K562 (cell line): ENCODE data around the gene PRR15L. TPM values are rescaled to one million over a fixed set of nuclear protein-coding genes. Genes with fewer than 3 reads are reported as not detected.
A peak's percentile ranks its signal among the peaks of the same experiment; 100 is the strongest.

Experiments used
- IRF9 ChIP-seq: fragments of 450-650 bp; IDR thresholded peaks from 2 replicates; pipeline ENCODE4 v1.6.1; 2016; ENCODE audit warnings: missing biosample characterization, missing genetic modification characterization
- REST ChIP-seq, 2 experiments: fragments of 450-650 bp; formaldehyde crosslinking in 1 of 2; IDR thresholded peaks; 2 replicates each; pipeline versions ENCODE4 v1.4.0 to v1.6.1; 2014 to 2020; ENCODE audit warnings: mild to moderate bottlenecking in 2 of 2, borderline replicate concordance in 1 of 2, low read depth in 1 of 2
- TBL1XR1 ChIP-seq, 2 experiments: IDR thresholded peaks; 2 replicates each; pipeline ENCODE4 v1.6.1; 2012; ENCODE audit warnings: improper control_type of control experiment in 2 of 2, low read length in 2 of 2, mild to moderate bottlenecking in 1 of 2
- TFAP4 ChIP-seq: sonication (generic); formaldehyde crosslinking; IDR thresholded peaks from 2 replicates; pipeline ENCODE4 v1.8.0; 2022; ENCODE audit warnings: missing genetic modification reagents, mild to moderate bottlenecking, moderate library complexity, borderline replicate concordance
- TRIM28 ChIP-seq: fragments of 450-650 bp; IDR thresholded peaks from 2 replicates; pipeline ENCODE4 v1.6.1; 2017
- ZFP36 ChIP-seq: fragments of 150-350 bp; IDR thresholded peaks from 2 replicates; pipeline ENCODE4 v1.6.1; 2018; ENCODE audit warnings: low read length, low read depth; ENCODE audit not compliant: partially characterized antibody
- ZNF76 ChIP-seq: fragments of 250-450 bp; sonication (Bioruptor Pico); IDR thresholded peaks from 2 replicates; pipeline ENCODE4 v1.4.0; 2020; ENCODE audit warnings: mild to moderate bottlenecking, moderate library complexity, borderline replicate concordance
- polyA plus RNA-seq, 8 experiments: library from polyadenylated mRNA; depleted of rRNA in 4 of 8; stranded (reverse) in 5 of 8; unstranded in 3 of 8; fragments of >200 nt; fragmentation: Nextera tagmentation in 2 of 8; fragmentation: Illumina TruSeq in 1 of 8; extraction: Ambion mirVana in 2 of 8; extraction: Trizol in 1 of 8; gene quantifications; 2 replicates each; pipeline versions ENCODE4 v1.2.1 to v1.2.3, GENCODE V29; 2011 to 2014; ENCODE audit warnings: inconsistent platforms in 1 of 8, missing spikeins in 1 of 8
- total RNA-seq, 7 experiments: library from RNA; depleted of rRNA in 6 of 7; stranded (reverse); fragments of >200 nt in 6 of 7; fragmentation: Illumina TruSeq in 2 of 7; extraction: Trizol in 2 of 7; gene quantifications; 2 replicates each; pipeline versions ENCODE4 v1.2.1 to v1.2.3, GENCODE V29; 2011 to 2021; ENCODE audit warnings: low replicate concordance in 1 of 7
- TF ChIP-seq, protein P1 (sequence below): fragments of 250-450 bp; sonication (Bioruptor Pico); IDR thresholded peaks from 2 replicates; pipeline ENCODE4 v1.9.0; 2021; ENCODE audit warnings: mild to moderate bottlenecking, inconsistent platforms
- TF ChIP-seq, protein P2 (sequence below): fragments of 450-650 bp; IDR thresholded peaks from 2 replicates; pipeline ENCODE4 v1.6.1; 2017; ENCODE audit warnings: antibody characterized with exemption, mild to moderate bottlenecking

Gene PRR15L
- total and polyA plus RNA-seq, 9 of the 15 experiments (the other 6 are each of a cell fraction or from before 2014, with no cell fraction given) = 0.03 TPM; not detected in 8

DNA sequence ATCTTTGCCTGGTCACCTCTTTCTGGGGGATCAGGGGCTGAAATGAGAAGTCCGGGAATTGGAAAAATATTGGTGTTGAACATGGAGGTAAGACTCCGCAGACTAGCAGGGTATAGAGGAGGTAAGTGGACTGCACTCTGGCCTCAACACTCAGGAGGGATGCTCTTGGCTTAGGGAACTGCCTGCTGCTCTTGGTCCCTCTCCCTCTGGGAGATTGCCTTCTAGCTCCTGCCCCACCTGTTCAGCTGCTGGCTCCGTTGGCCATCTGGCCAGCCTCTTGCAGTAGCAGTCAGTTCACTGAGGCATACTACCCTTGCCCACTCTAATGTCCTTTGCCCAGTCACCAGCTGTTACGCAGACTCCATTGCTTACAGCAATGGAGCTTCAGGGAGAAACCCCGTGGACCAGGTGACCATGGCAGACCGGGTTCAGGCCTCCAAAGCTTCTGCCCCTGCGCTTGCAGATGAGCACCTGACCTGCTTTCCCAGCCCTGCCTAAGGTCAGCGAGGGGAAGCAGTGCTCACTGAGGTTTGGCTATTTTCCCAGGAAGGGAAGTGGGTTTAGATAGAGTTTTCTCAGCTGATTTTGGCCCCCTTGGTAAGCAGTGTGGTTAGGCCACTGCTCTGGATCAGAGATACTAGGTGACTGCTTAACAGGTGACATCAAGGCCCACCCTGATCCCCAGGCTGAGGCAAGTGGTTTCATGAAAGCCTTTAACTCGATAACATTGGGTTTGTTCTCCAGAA lies 25.1 kb upstream of the PRR15L start (continued):
- TF ChIP-seq REST (IDR thresholded peaks at IDR 0.05; ENCODE audit: borderline replicate concordance) (no peak), REST (CRISPR knock-in tag; IDR thresholded peaks at IDR 0.05; ENCODE audit: low read depth) (no peak), TBL1XR1 (IDR thresholded peaks at IDR 0.05; ENCODE audit: low read length in 2 of 2) (no peak), ZFP36 (no peak), TRIM28 (no peak), TFAP4 (peak; percentile 40; the same call in 1 of the 2 replicates), IRF9 (tag) (no peak), ZNF76 (no peak)
- TF ChIP-seq, protein P1, sequence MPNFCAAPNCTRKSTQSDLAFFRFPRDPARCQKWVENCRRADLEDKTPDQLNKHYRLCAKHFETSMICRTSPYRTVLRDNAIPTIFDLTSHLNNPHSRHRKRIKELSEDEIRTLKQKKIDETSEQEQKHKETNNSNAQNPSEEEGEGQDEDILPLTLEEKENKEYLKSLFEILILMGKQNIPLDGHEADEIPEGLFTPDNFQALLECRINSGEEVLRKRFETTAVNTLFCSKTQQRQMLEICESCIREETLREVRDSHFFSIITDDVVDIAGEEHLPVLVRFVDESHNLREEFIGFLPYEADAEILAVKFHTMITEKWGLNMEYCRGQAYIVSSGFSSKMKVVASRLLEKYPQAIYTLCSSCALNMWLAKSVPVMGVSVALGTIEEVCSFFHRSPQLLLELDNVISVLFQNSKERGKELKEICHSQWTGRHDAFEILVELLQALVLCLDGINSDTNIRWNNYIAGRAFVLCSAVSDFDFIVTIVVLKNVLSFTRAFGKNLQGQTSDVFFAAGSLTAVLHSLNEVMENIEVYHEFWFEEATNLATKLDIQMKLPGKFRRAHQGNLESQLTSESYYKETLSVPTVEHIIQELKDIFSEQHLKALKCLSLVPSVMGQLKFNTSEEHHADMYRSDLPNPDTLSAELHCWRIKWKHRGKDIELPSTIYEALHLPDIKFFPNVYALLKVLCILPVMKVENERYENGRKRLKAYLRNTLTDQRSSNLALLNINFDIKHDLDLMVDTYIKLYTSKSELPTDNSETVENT (CRISPR knock-in tag) = no peak
- TF ChIP-seq, protein P2, sequence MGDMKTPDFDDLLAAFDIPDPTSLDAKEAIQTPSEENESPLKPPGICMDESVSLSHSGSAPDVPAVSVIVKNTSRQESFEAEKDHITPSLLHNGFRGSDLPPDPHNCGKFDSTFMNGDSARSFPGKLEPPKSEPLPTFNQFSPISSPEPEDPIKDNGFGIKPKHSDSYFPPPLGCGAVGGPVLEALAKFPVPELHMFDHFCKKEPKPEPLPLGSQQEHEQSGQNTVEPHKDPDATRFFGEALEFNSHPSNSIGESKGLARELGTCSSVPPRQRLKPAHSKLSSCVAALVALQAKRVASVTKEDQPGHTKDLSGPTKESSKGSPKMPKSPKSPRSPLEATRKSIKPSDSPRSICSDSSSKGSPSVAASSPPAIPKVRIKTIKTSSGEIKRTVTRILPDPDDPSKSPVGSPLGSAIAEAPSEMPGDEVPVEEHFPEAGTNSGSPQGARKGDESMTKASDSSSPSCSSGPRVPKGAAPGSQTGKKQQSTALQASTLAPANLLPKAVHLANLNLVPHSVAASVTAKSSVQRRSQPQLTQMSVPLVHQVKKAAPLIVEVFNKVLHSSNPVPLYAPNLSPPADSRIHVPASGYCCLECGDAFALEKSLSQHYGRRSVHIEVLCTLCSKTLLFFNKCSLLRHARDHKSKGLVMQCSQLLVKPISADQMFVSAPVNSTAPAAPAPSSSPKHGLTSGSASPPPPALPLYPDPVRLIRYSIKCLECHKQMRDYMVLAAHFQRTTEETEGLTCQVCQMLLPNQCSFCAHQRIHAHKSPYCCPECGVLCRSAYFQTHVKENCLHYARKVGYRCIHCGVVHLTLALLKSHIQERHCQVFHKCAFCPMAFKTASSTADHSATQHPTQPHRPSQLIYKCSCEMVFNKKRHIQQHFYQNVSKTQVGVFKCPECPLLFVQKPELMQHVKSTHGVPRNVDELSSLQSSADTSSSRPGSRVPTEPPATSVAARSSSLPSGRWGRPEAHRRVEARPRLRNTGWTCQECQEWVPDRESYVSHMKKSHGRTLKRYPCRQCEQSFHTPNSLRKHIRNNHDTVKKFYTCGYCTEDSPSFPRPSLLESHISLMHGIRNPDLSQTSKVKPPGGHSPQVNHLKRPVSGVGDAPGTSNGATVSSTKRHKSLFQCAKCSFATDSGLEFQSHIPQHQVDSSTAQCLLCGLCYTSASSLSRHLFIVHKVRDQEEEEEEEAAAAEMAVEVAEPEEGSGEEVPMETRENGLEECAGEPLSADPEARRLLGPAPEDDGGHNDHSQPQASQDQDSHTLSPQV = no peak
